GM13977 (cell line): ENCODE measurements around the gene PRAC2.

ENCODE experiments used
- DNase-seq: peaks from one replicate; pipeline ENCODE4 v3.0.0; 2012; ENCODE audit warnings: low spot score
- CTCF ChIP-seq: IDR thresholded peaks from 2 replicates; pipeline ENCODE4 v1.5.1; 2012; ENCODE audit warnings: mild to moderate bottlenecking, control low read depth; ENCODE audit not compliant: insufficient read depth; ENCODE audit errors: extremely low read depth, missing control alignments
- in situ Hi-C: fragments of 300-500 bp; cut with MboI; formaldehyde crosslinking; loops from one replicate; pipeline ENCODE4 v1.12.0; 2022; ENCODE audit warnings: low sequenced_read_pairs, low pct_unique_long_range_greater_than_20kb, mixed read lengths, inconsistent platforms; ENCODE audit not compliant: unreplicated experiment

Gene PRAC2

DNA sequence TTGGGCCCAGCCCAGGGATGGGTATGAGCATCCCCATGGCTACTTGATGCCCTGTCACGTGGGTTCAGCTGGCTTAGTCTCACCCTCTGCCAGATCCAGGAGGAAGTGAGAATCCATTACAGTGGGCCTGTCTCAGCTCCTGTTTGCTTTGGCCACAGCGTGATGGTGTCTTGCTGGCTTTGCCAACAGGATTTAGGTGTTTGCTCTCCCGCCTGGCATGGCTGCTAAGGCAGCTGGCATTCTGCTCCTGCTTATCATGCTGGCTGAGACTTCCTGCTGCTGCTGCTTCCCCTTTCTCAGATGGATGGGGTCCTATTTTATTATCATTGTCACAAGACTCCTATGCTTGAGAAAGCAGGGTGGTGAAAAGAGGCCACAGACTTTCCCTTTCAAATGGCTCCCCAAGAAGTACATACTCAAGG is 33.9 kb downstream of the PRAC2 start:
- peak; percentile 11 for DNase-seq
- no peak for TF ChIP-seq CTCF
- in situ Hi-C loops = no loop called here

DNA sequence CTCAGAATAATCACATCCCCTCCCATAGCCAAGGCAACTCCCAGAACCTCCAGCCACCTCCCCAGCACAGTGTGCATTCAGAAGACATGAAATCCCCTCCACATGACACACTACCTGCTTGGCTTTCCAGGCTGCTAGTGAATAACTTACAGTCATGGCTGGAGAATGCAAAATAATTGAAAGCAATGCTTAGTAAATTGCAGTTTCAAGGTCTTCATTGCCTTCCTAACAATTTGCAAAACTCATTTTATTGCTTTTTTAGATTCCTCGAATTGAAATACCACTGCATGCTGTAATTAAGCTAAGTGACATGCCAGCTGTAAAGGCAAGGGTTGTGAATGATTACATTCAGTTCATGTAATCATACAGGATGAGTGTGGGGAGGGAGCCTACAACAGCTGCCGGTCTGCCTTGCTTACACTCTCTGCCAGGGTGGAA is 34.6 kb downstream of the PRAC2 start:
- in situ Hi-C loops = no loop called here
- no peak for DNase-seq
- TF ChIP-seq CTCF = no peak

- in situ Hi-C loops = no loop called here
- DNase-seq = no peak
- no peak for TF ChIP-seq CTCF
Measured at GRCh38 chr17:48759288-48759687, 36.3 kb downstream of the PRAC2 start.

DNA sequence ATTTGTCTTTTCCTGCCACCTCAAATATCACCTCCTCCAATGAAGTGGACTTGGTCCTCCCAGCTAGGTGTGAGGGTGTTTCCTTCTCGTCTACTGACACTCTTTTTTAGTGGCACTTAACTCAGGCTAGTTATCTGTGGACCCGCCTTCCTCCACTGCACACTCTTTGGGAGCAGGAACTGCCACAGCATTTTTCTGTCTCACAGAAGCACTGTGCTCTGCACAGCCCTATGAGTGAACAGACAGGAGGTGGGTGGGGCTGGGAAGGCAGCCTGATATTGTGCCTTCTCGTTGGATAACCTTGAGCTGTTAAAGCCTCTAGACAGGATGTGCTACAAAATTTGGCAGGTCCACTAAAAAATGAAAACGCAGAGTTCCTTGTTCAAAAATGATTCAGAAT is 37.4 kb downstream of the PRAC2 start:
- TF ChIP-seq CTCF = no peak
- DNase-seq = peak; percentile 8
- in situ Hi-C loops = no loop called here

DNA sequence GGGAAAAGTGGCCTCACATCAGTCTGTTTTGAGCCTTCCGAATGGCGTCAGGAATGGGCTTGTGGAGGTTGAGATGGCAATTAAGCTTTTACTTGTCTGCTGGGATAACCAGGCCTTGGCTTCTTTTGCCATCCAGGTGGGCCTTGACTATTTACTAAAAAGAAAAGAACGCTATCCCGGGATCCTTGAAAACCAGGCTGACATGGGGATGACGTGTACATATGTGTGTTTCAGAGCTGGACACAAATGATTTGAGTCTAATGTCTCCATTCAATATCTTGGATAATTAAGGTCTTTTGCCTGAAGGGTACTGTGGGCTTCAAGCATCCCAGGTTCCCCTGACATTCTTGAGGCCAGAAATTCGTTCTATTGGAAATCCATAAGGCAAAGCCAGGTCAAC is 38.1 kb downstream of the PRAC2 start:
- in situ Hi-C loops = no loop called here
- no peak for DNase-seq
- TF ChIP-seq CTCF = no peak

- in situ Hi-C loops = no loop called here
- TF ChIP-seq CTCF = no peak
- DNase-seq = no peak
Measured at GRCh38 chr17:48767263-48767774, 44.3 kb downstream of the PRAC2 start.
